ENCODE results near the gene EMC1.

DNA sequence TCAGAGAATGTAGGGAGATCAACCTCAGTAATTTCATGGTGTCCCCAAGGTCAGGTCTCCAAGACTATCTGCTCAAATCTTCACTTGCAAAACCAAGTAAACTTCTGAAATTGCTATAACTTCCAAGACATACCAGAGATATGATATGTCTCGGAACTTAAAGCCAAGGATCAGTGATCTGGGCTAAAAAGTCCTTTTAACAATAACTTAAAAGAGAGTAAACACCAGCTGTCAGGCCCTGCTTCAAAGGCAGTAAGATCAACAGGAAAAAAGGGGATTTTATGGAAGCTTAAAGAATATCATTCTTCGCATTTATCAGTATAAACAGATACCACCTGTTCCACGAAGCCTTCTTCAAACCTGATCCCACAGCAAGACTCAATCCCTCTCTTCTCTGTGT, 55.0 kb downstream of the EMC1 start:
- TF ChIP-seq, protein P1, sequence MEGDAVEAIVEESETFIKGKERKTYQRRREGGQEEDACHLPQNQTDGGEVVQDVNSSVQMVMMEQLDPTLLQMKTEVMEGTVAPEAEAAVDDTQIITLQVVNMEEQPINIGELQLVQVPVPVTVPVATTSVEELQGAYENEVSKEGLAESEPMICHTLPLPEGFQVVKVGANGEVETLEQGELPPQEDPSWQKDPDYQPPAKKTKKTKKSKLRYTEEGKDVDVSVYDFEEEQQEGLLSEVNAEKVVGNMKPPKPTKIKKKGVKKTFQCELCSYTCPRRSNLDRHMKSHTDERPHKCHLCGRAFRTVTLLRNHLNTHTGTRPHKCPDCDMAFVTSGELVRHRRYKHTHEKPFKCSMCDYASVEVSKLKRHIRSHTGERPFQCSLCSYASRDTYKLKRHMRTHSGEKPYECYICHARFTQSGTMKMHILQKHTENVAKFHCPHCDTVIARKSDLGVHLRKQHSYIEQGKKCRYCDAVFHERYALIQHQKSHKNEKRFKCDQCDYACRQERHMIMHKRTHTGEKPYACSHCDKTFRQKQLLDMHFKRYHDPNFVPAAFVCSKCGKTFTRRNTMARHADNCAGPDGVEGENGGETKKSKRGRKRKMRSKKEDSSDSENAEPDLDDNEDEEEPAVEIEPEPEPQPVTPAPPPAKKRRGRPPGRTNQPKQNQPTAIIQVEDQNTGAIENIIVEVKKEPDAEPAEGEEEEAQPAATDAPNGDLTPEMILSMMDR (IDR thresholded peaks at IDR 0.05), result no peak
- TF ChIP-seq EP300 (IDR thresholded peaks at IDR 0.05), result no peak
